Measurements from ENCODE around the gene GTPBP6.
"Not testable (repeated sequence)": the region's sequence is repeated elsewhere in the genome, so short reads cannot be mapped to it uniquely, and the experiment has no call there.

The GTPBP6 gene

DNA sequence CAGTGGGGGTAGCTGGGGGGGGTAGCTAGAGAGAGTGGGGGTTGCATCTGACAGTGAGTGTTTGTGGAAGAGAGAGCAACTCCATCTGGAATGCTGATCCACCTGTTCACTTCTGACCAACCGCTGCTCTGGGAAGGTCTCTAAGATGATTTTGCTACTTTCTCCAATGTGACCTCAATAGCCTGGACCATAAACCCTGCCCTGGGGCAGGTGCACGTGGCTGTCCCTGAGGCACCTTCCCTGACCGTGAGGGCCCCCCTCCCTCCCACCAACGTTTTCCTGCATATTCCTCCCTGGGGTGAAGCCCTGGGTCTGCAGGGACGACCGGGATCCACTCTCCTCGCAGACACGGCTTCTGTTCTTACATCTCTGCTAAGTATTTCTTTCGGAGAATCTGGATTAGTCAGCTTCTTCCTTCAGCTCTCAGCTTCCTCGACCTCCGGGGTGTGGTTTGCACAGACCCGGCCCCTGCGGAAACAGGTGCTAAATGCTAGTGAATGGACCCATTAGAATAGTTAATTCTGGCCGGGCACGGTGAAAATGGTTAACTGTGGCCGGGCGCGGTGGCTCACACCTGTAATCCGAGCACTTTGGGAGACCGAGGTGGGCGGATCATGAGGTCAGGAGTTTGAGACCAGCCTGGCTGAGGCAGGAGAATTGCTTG lies 58.8 kb downstream of the GTPBP6 start:
- Mint-ChIP-seq H3K36me3 (no peaks in the 10 kb centered on the region), H3K4me3 (peak overlapping the region; percentile 62), H3K27me3 (no peaks in the 10 kb centered on the region), H3K9me3 (no peaks in the 10 kb centered on the region), H3K4me1 (peaks cover 4% of the 10 kb centered on the region), H3K27ac (peak overlapping the region; percentile 84)

DNA sequence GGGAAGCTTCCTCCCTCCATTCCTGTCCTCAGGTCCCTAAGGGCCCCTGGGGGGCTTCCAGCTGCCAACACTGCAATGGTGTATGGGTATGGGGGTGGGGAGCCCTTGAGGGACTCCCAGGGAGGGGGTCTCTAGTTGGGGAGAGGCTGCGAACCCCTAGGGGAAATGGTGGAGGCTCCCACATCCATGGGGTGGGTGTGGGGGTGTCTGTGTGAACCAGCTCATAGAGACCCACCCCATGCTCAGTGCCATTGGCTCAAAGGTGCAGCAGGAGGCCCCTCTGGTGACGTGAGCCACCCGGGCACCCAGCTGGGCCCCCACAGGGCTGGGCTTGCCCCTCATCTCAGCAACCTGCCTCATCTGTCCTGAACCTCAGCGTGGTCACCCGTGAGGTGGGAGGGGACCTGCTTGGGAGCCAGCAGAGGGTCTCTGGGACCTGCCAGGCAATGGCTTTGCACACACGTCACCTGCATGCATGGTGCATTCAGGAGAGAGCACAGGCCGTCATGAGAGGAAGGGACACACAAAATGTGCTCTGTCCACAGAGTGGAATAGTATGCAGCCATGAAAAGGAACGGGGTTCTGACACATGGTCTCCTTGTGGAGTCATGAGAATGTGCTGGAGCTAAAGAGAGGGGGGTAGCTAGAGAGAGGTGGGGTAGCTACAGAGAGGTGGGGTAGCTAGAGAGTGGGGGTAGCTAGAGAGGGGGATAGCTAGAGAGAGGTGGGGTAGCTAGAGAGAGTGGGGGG lies 60.1 kb downstream of the GTPBP6 start:
- H3K4me3 Mint-ChIP-seq, result no peak overlapping the region
- no peaks in the 10 kb centered on the region for H3K36me3 Mint-ChIP-seq
- H3K9me3 Mint-ChIP-seq, result no peaks in the 10 kb centered on the region
- H3K27ac Mint-ChIP-seq, result no peak overlapping the region
- H3K27me3 Mint-ChIP-seq, result no peaks in the 10 kb centered on the region
- H3K4me1 Mint-ChIP-seq, result peaks cover 4% of the 10 kb centered on the region

DNA sequence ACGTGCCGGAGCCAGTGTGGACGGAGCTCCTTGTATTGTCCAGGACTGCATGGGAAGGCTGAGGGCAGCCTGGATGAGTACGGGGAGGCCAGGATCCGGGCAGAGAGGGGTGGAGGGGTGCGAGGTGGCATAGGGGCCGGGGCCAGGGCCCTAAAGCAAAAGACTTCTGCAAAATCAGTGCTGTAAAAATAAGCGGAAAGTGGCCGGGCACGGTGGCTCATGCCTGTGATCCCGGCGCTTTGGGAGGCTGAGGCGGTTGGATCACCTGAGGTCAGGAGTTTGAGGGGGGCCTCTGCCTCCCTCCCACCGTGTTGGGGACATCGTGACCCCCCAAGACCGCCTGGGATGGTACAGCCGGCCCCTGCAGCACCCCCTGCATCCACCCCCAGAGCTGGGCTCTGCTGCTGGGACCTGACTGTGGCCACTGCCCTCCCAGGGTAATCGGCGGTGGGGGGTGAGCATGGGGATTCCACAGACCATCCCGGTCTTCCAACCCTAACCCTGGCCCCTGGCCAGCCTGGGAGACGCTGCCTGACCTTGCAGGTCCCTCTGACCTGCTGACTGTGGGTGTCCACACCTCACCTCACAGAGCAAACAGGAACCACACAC lies 60.8 kb downstream of the GTPBP6 start:
- no peak overlapping the region for H3K27ac Mint-ChIP-seq
- H3K4me3 Mint-ChIP-seq, result no peak overlapping the region
- no peaks in the 10 kb centered on the region for H3K36me3 Mint-ChIP-seq
- H3K4me1 Mint-ChIP-seq, result peaks cover 4% of the 10 kb centered on the region
- no peaks in the 10 kb centered on the region for H3K9me3 Mint-ChIP-seq
- no peaks in the 10 kb centered on the region for H3K27me3 Mint-ChIP-seq

DNA sequence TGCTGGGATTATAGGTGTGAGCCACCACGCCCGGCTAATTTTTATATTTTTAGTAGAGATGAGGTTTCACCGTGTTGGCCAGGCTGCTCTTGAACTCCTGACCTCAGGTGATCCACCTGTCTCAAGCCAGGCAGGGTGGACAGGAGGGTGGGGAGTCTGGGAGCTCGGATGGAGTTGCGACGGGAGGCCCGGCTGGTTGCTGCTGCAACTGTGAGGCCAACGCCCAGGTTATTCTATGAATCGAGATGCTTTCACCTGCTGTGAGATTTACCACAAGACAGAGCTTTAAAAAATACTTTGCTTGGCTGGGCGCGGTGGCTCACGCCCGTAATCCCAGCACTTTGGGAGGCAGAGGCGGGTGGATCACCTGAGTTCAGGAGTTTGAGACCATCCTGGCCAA lies 61.5 kb downstream of the GTPBP6 start:
- not testable (repeated sequence) for H3K9me3 Mint-ChIP-seq, H3K27ac Mint-ChIP-seq, H3K4me3 Mint-ChIP-seq, H3K27me3 Mint-ChIP-seq, H3K36me3 Mint-ChIP-seq
- H3K4me1 Mint-ChIP-seq, result peaks cover 10% of the 10 kb centered on the region

DNA sequence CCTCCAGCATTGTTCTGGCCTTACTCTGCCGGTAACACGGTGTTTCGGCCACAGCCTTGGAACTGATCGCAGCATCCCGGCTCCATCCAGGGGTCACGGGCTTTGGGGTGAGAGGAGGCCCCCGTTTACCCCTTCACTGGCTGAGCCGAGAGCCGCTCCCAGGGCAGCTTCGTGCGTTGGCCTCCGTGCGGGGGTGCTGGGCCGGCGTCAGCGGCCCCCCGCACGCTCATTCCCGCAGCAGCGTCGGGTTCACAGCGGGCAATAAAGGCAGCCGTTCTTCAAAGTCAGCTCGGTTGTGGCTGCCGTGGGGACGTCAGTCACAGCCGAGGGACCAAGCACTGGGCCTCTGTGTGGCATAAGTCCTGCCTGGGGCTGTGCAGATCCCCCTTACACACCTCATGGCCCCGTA lies 62.7 kb downstream of the GTPBP6 start:
- no peak overlapping the region for H3K27ac Mint-ChIP-seq
- H3K9me3 Mint-ChIP-seq, result no peaks in the 10 kb centered on the region
- no peaks in the 10 kb centered on the region for H3K27me3 Mint-ChIP-seq
- H3K4me3 Mint-ChIP-seq, result no peak overlapping the region
- no peaks in the 10 kb centered on the region for H3K36me3 Mint-ChIP-seq
- peaks cover 17% of the 10 kb centered on the region for H3K4me1 Mint-ChIP-seq

Measured in activated naive CD4-positive, alpha-beta T cell treated with anti-CD3 and anti-CD28 coated beads, Interleukin-2, amount 50 U/mL, for 24 hours (primary cell).